ENCODE results near the gene SLFNL1.

DNA sequence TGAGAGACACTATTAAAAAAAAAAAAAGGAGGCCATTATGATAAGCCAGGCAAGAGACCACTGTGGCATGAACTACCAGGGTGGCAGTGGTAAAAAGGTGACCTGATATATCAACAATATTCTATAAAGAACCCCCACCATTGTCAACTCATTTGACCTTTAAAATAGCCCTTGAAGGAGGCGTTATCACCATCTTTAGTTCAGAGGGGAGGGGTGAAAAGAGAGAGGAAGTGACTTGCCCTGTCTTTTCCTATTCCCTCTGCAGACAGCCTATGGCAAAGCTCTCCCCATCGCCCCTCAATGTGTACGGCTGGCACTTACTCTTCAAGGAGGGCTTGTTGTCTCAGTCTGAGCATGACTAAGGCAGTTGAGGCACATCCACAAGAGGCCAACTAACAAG lies 11.7 kb upstream of the SLFNL1 start:
- no peak for TF ChIP-seq JUN (CRISPR knock-in tag; IDR thresholded peaks at IDR 0.05)
- TF ChIP-seq KAT7 (CRISPR knock-in tag; IDR thresholded peaks at IDR 0.05; ENCODE audit: borderline replicate concordance), result no peak
- no peak for TF ChIP-seq ZNF121 (CRISPR knock-in tag; IDR thresholded peaks at IDR 0.05)
- TF ChIP-seq CTCF (IDR thresholded peaks at IDR 0.05), result no peak
- TF ChIP-seq SP1 (CRISPR knock-in tag; conservative IDR thresholded peaks at IDR 0.05), result no peak
- TF ChIP-seq SMAD4 (CRISPR knock-in tag; IDR thresholded peaks at IDR 0.05), result no peak
- TF ChIP-seq HMGA2 (CRISPR knock-in tag; IDR thresholded peaks at IDR 0.05), result no peak
- no peak for TF ChIP-seq ELF4 (CRISPR knock-in tag; IDR thresholded peaks at IDR 0.05; ENCODE audit: low read depth)
- TF ChIP-seq NR3C1 (CRISPR knock-in tag; conservative IDR thresholded peaks at IDR 0.05; ENCODE audit: low read depth), result no peak
- no peak for TF ChIP-seq ATF2 (CRISPR knock-in tag; IDR thresholded peaks at IDR 0.05; ENCODE audit: borderline replicate concordance, low read depth)
- TF ChIP-seq, protein P1, sequence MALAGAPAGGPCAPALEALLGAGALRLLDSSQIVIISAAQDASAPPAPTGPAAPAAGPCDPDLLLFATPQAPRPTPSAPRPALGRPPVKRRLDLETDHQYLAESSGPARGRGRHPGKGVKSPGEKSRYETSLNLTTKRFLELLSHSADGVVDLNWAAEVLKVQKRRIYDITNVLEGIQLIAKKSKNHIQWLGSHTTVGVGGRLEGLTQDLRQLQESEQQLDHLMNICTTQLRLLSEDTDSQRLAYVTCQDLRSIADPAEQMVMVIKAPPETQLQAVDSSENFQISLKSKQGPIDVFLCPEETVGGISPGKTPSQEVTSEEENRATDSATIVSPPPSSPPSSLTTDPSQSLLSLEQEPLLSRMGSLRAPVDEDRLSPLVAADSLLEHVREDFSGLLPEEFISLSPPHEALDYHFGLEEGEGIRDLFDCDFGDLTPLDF (CRISPR knock-in tag; IDR thresholded peaks at IDR 0.05), result no peak

Measured in WTC11 (cell line).